H1 (cell line): ENCODE measurements around the gene PLXND1. TPM values are rescaled to one million over a fixed set of nuclear protein-coding genes. Genes with fewer than 3 reads are reported as not detected.
A peak's percentile ranks its signal among the peaks of the same experiment; 100 is the strongest.

ENCODE experiments used
- CTCF ChIA-PET: fragments of 300-600 bp; sonication (Branson Sonifier 250); formaldehyde crosslinking; loops from one replicate; lab custom pipeline; 2021; ENCODE audit not compliant: partially characterized antibody; lab: Charles Lee
- POLR2A ChIA-PET: fragments of 300-600 bp; sonication (Branson Sonifier 250); formaldehyde crosslinking; loops from one replicate; lab custom pipeline; 2021; ENCODE audit warnings: inconsistent platforms; ENCODE audit not compliant: partially characterized antibody; lab: Charles Lee
- DNase-seq, 2 experiments: peaks; one replicate each; pipeline versions ENCODE4 v3.0.0 to v3.0.0-alpha.2; 2010 to 2022; ENCODE audit warnings: low spot score in 2 of 2, low read depth in 1 of 2, mixed read lengths in 1 of 2
- FAIRE-seq: peaks from 2 replicates; lab custom pipeline; 2011; peaks lifted over from hg19 to GRCh38; lab: Jason Lieb, UNC
- H2AFZ ChIP-seq: 2 replicates; pipeline ENCODE4 v1.8.1; 2012; ENCODE audit warnings: low read length, inconsistent platforms
- H2AK5ac ChIP-seq: 2 replicates; pipeline ENCODE4 v1.6.1; 2013; ENCODE audit warnings: low read depth, low read length
- H2BK120ac ChIP-seq: replicated peaks from 2 replicates; pipeline ENCODE3; 2013; ENCODE audit warnings: low read depth, low read length, inconsistent platforms
- H2BK12ac ChIP-seq: 2 replicates; pipeline ENCODE4 v1.6.1; 2013; ENCODE audit warnings: low read depth, low read length
- H2BK15ac ChIP-seq: 2 replicates; pipeline ENCODE4 v1.6.1; 2013; ENCODE audit warnings: low read length
- H2BK20ac ChIP-seq: 2 replicates; pipeline ENCODE4 v1.6.1; 2013; ENCODE audit warnings: low read length
- H2BK5ac ChIP-seq: 2 replicates; pipeline ENCODE4 v1.6.1; 2013; ENCODE audit warnings: low read depth, low read length
- H3K14ac ChIP-seq: 2 replicates; pipeline ENCODE4 v1.6.1; 2013; ENCODE audit warnings: inconsistent platforms; ENCODE audit not compliant: insufficient read length
- H3K18ac ChIP-seq: 2 replicates; pipeline ENCODE4 v1.6.1; 2013; ENCODE audit warnings: low read length; ENCODE audit errors: extremely low read depth
- H3K23ac ChIP-seq: 2 replicates; pipeline ENCODE4 v1.6.1; 2013; ENCODE audit warnings: inconsistent platforms; ENCODE audit not compliant: insufficient read length
- H3K23me2 ChIP-seq: 2 replicates; pipeline ENCODE4 v1.6.1; 2013; ENCODE audit warnings: low read depth, low read length
- H3K27ac ChIP-seq: 2 replicates; pipeline ENCODE4 v1.6.1; 2011; ENCODE audit warnings: low read depth, low read length, inconsistent platforms
- H3K27me3 ChIP-seq, 4 experiments: replicated peaks in 1 of 4; 1 replicate in 1 of 4; 2 replicates in 3 of 4; pipeline versions ENCODE4 v1.6.1 to v1.8.1; 2011 to 2013; ENCODE audit warnings: low read length in 3 of 4, mild to moderate bottlenecking in 3 of 4, inconsistent platforms in 2 of 4, mixed read lengths in 2 of 4, moderate library complexity in 1 of 4; ENCODE audit not compliant: control insufficient read depth in 3 of 4, insufficient read depth in 3 of 4; ENCODE audit errors: extremely low read depth in 1 of 4
- H3K36me3 ChIP-seq, 4 experiments: 2 replicates each; pipeline versions ENCODE4 v1.6.1 to v1.8.1; 2011 to 2013; ENCODE audit warnings: mild to moderate bottlenecking in 4 of 4, low read length in 3 of 4, moderate library complexity in 2 of 4, control low read depth in 1 of 4, inconsistent platforms in 1 of 4; ENCODE audit not compliant: insufficient read depth in 4 of 4, control insufficient read depth in 2 of 4
- H3K4ac ChIP-seq: replicated peaks from 2 replicates; pipeline ENCODE3; 2013; ENCODE audit warnings: low read length, low read depth, mixed read lengths, inconsistent platforms; ENCODE audit not compliant: insufficient read length
- H3K4me1 ChIP-seq, 4 experiments: replicated peaks in 1 of 4; 1 replicate in 1 of 4; 2 replicates in 3 of 4; pipeline versions ENCODE4 v1.6.1 to v1.8.1; 2011 to 2013; ENCODE audit warnings: low read length in 3 of 4, inconsistent platforms in 2 of 4, mixed read lengths in 1 of 4; ENCODE audit not compliant: insufficient read depth in 4 of 4, control insufficient read depth in 3 of 4
- H3K4me2 ChIP-seq, 2 experiments: 2 replicates each; pipeline versions ENCODE4 v1.6.1 to v1.8.1; 2011 to 2013; ENCODE audit warnings: low read depth in 2 of 2, low read length in 2 of 2, control low read depth in 1 of 2, inconsistent platforms in 1 of 2, mild to moderate bottlenecking in 1 of 2; ENCODE audit not compliant: insufficient read depth in 1 of 2
- H3K4me3 ChIP-seq, 4 experiments: fragments of 200-600, 300-600 bp in 1 of 4; sonication (generic), shearing (Covaris generic), sonication (Bioruptor Twin) in 1 of 4; 2 replicates each; pipeline versions ENCODE4 v1.5.1 to v1.8.1; 2011 to 2016; ENCODE audit warnings: low read length in 4 of 4, low read depth in 3 of 4, control low read depth in 2 of 4, inconsistent platforms in 2 of 4, mild to moderate bottlenecking in 2 of 4, mixed read lengths in 1 of 4, moderate library complexity in 1 of 4; ENCODE audit not compliant: insufficient read depth in 2 of 4; ENCODE audit errors: extremely low read depth in 1 of 4
- H3K56ac ChIP-seq: replicated peaks from 2 replicates; pipeline ENCODE3; 2013; ENCODE audit warnings: low read depth, mild to moderate bottlenecking, mixed read lengths, low read length, inconsistent platforms; ENCODE audit not compliant: insufficient read length
- H3K79me1 ChIP-seq: 2 replicates; pipeline ENCODE4 v1.6.1; 2013; ENCODE audit warnings: low read depth, low read length, control low read depth
- H3K79me2 ChIP-seq, 2 experiments: 2 replicates each; pipeline versions ENCODE4 v1.6.1 to v1.8.1; 2012 to 2013; ENCODE audit warnings: low read length in 2 of 2, mild to moderate bottlenecking in 2 of 2, inconsistent platforms in 1 of 2; ENCODE audit not compliant: insufficient read depth in 2 of 2, control insufficient read depth in 1 of 2
- H3K9ac ChIP-seq, 4 experiments: replicated peaks in 1 of 4; 1 replicate in 1 of 4; 2 replicates in 3 of 4; pipeline versions ENCODE4 v1.6.1 to v1.8.1; 2011 to 2013; ENCODE audit warnings: low read depth in 3 of 4, low read length in 3 of 4, control low read depth in 2 of 4, mild to moderate bottlenecking in 2 of 4, moderate library complexity in 2 of 4, inconsistent platforms in 1 of 4; ENCODE audit errors: extremely low read depth in 1 of 4
- H3K9me3 ChIP-seq, 2 experiments: 2 replicates each; pipeline versions ENCODE4 v1.6.1 to v1.8.1; 2012 to 2013; ENCODE audit warnings: mild to moderate bottlenecking in 2 of 2, moderate library complexity in 2 of 2, control low read depth in 1 of 2, inconsistent platforms in 1 of 2, low read depth in 1 of 2, low read length in 1 of 2, mixed read lengths in 1 of 2; ENCODE audit not compliant: insufficient read depth in 2 of 2
- H4K20me1 ChIP-seq, 2 experiments: replicated peaks in 1 of 2; 2 replicates each; pipeline versions ENCODE3 to v1.8.1; 2011 to 2013; ENCODE audit warnings: inconsistent platforms in 2 of 2, low read length in 2 of 2, mild to moderate bottlenecking in 1 of 2; ENCODE audit not compliant: insufficient read depth in 2 of 2, control insufficient read depth in 1 of 2
- H4K5ac ChIP-seq: 2 replicates; pipeline ENCODE4 v1.6.1; 2013; ENCODE audit warnings: low read length, low read depth, mixed read lengths, inconsistent platforms; ENCODE audit not compliant: insufficient read length
- H4K8ac ChIP-seq: 2 replicates; pipeline ENCODE4 v1.8.0; 2013; ENCODE audit warnings: mild to moderate bottlenecking, moderate library complexity, low read length, inconsistent platforms; ENCODE audit not compliant: insufficient read depth; ENCODE audit errors: extremely low read depth
- H4K91ac ChIP-seq: replicated peaks from 2 replicates; pipeline ENCODE3; 2013; ENCODE audit warnings: low read length, mixed read lengths, inconsistent platforms; ENCODE audit not compliant: insufficient read length
- CREB1 ChIP-seq: IDR thresholded peaks from 2 replicates; pipeline ENCODE4 v1.6.1; 2012; ENCODE audit warnings: inconsistent platforms
- EP300 ChIP-seq, 2 experiments: IDR thresholded peaks; 1 replicate in 1 of 2; 2 replicates in 1 of 2; pipeline ENCODE4 v1.6.1; 2011 to 2012; ENCODE audit warnings: low read depth in 2 of 2, low read length in 2 of 2, mild to moderate bottlenecking in 2 of 2, borderline replicate concordance in 1 of 2, inconsistent platforms in 1 of 2, moderate library complexity in 1 of 2
- HDAC6 ChIP-seq: IDR thresholded peaks from one replicate; pipeline ENCODE4 v1.7.1; 2012; ENCODE audit warnings: low read depth, mild to moderate bottlenecking, inconsistent platforms, low read length, moderate library complexity
- KDM1A ChIP-seq: fragments of 200-600, 300-600 bp; sonication (generic); IDR thresholded peaks from 2 replicates; pipeline ENCODE4 v1.7.1; 2016; ENCODE audit warnings: mild to moderate bottlenecking, low read length, borderline replicate concordance
- MAX ChIP-seq: IDR thresholded peaks from 2 replicates; pipeline ENCODE4 v1.6.1; 2012; ENCODE audit warnings: inconsistent platforms
- POU5F1 ChIP-seq: IDR thresholded peaks from 2 replicates; pipeline ENCODE4 v1.6.1; 2011; ENCODE audit warnings: low read depth, mild to moderate bottlenecking, low read length, moderate library complexity
- RNF2 ChIP-seq: fragments of 200-900, 300-1000 bp; sonication (generic); IDR thresholded peaks from 2 replicates; pipeline ENCODE4 v1.7.1; 2016; ENCODE audit warnings: borderline replicate concordance, low read depth, mild to moderate bottlenecking, antibody characterized with exemption, low read length; ENCODE audit not compliant: poor library complexity, severe bottlenecking; ENCODE audit errors: missing control alignments
- SIX5 ChIP-seq: IDR thresholded peaks from 2 replicates; pipeline ENCODE4 v1.6.1; 2011; ENCODE audit warnings: mild to moderate bottlenecking, low read depth, low read length
- SP1 ChIP-seq: IDR thresholded peaks from 2 replicates; pipeline ENCODE4 v1.6.1; 2011; ENCODE audit warnings: low read depth, low read length
- SP2 ChIP-seq: IDR thresholded peaks from 2 replicates; pipeline ENCODE4 v1.6.1; 2012; ENCODE audit warnings: mild to moderate bottlenecking, low read length, inconsistent platforms
- WGBS, 2 experiments: shearing (Covaris generic) in 1 of 2; methylation state at CpG; one replicate each; pipeline versions ENCODE4 v1.1.6 to v1.1.7; 2013 to 2015; ENCODE audit warnings: low lambda C conversion rate in 2 of 2, mixed read lengths in 2 of 2, inconsistent platforms in 1 of 2, low coverage in 1 of 2, missing lambda C conversion rate in 1 of 2; ENCODE audit not compliant: insufficient replicate concordance in 2 of 2, insufficient coverage in 1 of 2, insufficient read length in 1 of 2; ENCODE audit errors: extremely low coverage in 1 of 2, missing lambda C conversion rate in 1 of 2; 5-methylcytosine and 5-hydroxymethylcytosine counted together
- polyA plus RNA-seq, 7 experiments: library from polyadenylated mRNA; depleted of rRNA in 3 of 7; stranded (reverse) in 5 of 7; unstranded in 2 of 7; fragments of >200 nt in 5 of 7; fragments of 200-250 nt in 2 of 7; gene quantifications; 1 replicate in 5 of 7; 2 replicates in 1 of 7; 4 replicates in 1 of 7; pipeline versions ENCODE4 v1.2.1 to v1.2.3, GENCODE V29; 2011 to 2013; ENCODE audit warnings: missing spikeins in 2 of 7, mixed read lengths in 2 of 7
- total RNA-seq: library from RNA; stranded (reverse); fragmentation: NEBNext Ultra II Directional; extraction: Animal tissue kit (Norgen Biotek cat#: 25700); gene quantifications from 2 replicates; pipeline ENCODE4 v1.2.1, GENCODE V29; 2021
- TF ChIP-seq, protein P1 (sequence below): IDR thresholded peaks from 2 replicates; pipeline ENCODE4 v1.6.1; 2012; ENCODE audit warnings: low read length, inconsistent platforms

Gene PLXND1
- total and polyA plus RNA-seq, 2 of the 8 experiments (the other 6 are each of a cell fraction or from before 2014, with no cell fraction given) = 17.7 to 66.4 TPM

DNA sequence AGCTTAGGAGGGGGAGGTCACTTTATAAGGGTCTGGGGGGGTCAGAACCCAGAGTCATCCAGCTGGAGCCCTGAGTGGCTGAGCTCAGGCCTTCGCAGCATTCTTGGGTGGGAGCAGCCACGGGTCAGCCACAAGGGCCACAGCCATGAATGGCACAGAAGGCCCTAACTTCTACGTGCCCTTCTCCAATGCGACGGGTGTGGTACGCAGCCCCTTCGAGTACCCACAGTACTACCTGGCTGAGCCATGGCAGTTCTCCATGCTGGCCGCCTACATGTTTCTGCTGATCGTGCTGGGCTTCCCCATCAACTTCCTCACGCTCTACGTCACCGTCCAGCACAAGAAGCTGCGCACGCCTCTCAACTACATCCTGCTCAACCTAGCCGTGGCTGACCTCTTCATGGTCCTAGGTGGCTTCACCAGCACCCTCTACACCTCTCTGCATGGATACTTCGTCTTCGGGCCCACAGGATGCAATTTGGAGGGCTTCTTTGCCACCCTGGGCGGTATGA is 77.8 kb downstream of the PLXND1 start, which contains the start of gene RHO:
RHO (plus strand) TSS at position 51 of the 512 bp plus-strand sequence; CDS start at position 146, 95 bp downstream.
- Histone ChIP-seq H4K20me1 (no peaks in the 10 kb centered on the region), H2BK5ac (no peak within 1 kb of the TSS), H4K8ac (peak within 1 kb of the TSS; percentile 31; the same call in 1 of the 2 replicates), H4K91ac (peak within 1 kb of the TSS; percentile 38), H3K4me3 (no peak within 1 kb of the TSS), H2BK12ac (peak within 1 kb of the TSS; percentile 92; the same call in 1 of the 2 replicates), H3K79me2 (no peaks in the 10 kb centered on the region), H3K79me1 (no peaks in the 10 kb centered on the region), H2BK15ac (peak within 1 kb of the TSS; percentile 81; the same call in 1 of the 2 replicates), H3K4ac (no peak within 1 kb of the TSS), H2AFZ (no peak within 1 kb of the TSS), H2BK120ac (no peak within 1 kb of the TSS), H4K5ac (no peak within 1 kb of the TSS), H2AK5ac (no peak within 1 kb of the TSS), H3K36me3 (no peaks in the 10 kb centered on the region), H3K56ac (no peak within 1 kb of the TSS), H3K9ac (no peak within 1 kb of the TSS), H3K23ac (no peak within 1 kb of the TSS), H3K27ac (no peak within 1 kb of the TSS), H3K27me3 (no peaks in the 10 kb centered on the region), H3K4me2 (no peak within 1 kb of the TSS), H2BK20ac (peak within 1 kb of the TSS; percentile 66; the same call in 1 of the 2 replicates), H3K9me3 (no peaks in the 10 kb centered on the region), H3K14ac (no peak within 1 kb of the TSS), H3K18ac (peak within 1 kb of the TSS; percentile 90; the same call in 1 of the 2 replicates), H3K4me1 (peaks cover 3 to 21% (median 9%) of the 10 kb centered on the region in 4 experiments), H3K23me2 (peaks cover 2% of the 10 kb centered on the region; the same call in 1 of the 2 replicates)
- POLR2A ChIA-PET = interaction anchor here (2.7 kb wide), 1 partner anchor 10 kb away, joined by 12 read pairs; no protein-coding TSS in a partner anchor
- CTCF ChIA-PET = interaction anchor here (0.7 to 2.5 kb wide), 6 partner anchors 10 to 100 kb away, joined by 3 to 7 read pairs (median 3); no protein-coding TSS in a partner anchor
- 95% methylated on average over 18 of the region's 18 CpGs; no CpG with 5 or more reads in 1 of the 2 experiments for WGBS, 2 experiments
- FAIRE-seq (no peak), DNase-seq (no peak)
- TF ChIP-seq SP1 = no peak
- TF ChIP-seq MAX = no peak
- TF ChIP-seq SP2 = no peak
- TF ChIP-seq RNF2 = no peak
- no peak for TF ChIP-seq CREB1
- TF ChIP-seq SIX5 = no peak
- TF ChIP-seq EP300 (IDR thresholded peaks at IDR 0.05; ENCODE audit: borderline replicate concordance in 1 of 2, low read depth in 2 of 2, low read length in 2 of 2) = no peak
- no peak for TF ChIP-seq HDAC6
- TF ChIP-seq, protein P1, sequence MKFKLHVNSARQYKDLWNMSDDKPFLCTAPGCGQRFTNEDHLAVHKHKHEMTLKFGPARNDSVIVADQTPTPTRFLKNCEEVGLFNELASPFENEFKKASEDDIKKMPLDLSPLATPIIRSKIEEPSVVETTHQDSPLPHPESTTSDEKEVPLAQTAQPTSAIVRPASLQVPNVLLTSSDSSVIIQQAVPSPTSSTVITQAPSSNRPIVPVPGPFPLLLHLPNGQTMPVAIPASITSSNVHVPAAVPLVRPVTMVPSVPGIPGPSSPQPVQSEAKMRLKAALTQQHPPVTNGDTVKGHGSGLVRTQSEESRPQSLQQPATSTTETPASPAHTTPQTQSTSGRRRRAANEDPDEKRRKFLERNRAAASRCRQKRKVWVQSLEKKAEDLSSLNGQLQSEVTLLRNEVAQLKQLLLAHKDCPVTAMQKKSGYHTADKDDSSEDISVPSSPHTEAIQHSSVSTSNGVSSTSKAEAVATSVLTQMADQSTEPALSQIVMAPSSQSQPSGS = no peak
- no peak for TF ChIP-seq POU5F1
- no peak for TF ChIP-seq KDM1A
